ENCODE data around the gene SLC17A5. TPM values are rescaled to one million over a fixed set of nuclear protein-coding genes. Genes with fewer than 3 reads are reported as not detected.

SLC17A5 gene, protein sequence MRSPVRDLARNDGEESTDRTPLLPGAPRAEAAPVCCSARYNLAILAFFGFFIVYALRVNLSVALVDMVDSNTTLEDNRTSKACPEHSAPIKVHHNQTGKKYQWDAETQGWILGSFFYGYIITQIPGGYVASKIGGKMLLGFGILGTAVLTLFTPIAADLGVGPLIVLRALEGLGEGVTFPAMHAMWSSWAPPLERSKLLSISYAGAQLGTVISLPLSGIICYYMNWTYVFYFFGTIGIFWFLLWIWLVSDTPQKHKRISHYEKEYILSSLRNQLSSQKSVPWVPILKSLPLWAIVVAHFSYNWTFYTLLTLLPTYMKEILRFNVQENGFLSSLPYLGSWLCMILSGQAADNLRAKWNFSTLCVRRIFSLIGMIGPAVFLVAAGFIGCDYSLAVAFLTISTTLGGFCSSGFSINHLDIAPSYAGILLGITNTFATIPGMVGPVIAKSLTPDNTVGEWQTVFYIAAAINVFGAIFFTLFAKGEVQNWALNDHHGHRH
- total RNA-seq: 15.5 TPM
- 18.2 TPM for polyA plus RNA-seq (ENCODE audit: insufficient read depth, low read depth, low replicate concordance)
- long read RNA-seq, donor 1, partial matches to known transcripts: 0 of 2 reads
- long read RNA-seq, donor 1, other reads (novel, unspliced or antisense): 0 of 2 reads
- long read RNA-seq, donor 2, partial matches to known transcripts: 0 of 3 reads
- long read RNA-seq, donor 2, other reads (novel, unspliced or antisense): 0 of 3 reads
- long read RNA-seq, donor 3, partial matches to known transcripts: 0 of 3 reads
- long read RNA-seq, donor 3, other reads (novel, unspliced or antisense): 0 of 3 reads
- long read RNA-seq, donor 4, transcript SLC17A5-201 (11 exons, 3,455 nt): major isoform, 5 of 5 reads
- long read RNA-seq, donor 4, partial matches to known transcripts: 0 of 5 reads
- long read RNA-seq, donor 4, other reads (novel, unspliced or antisense): 0 of 5 reads
- long read RNA-seq, donor 5: 0 reads
- long read RNA-seq, donor 6: 0 reads
- long read RNA-seq, donor 7, transcript SLC17A5-201 (11 exons, 3,455 nt): major isoform, 16 of 21 reads
- long read RNA-seq, donor 7, partial matches to known transcripts: 0 of 21 reads
- long read RNA-seq, donor 7, other reads (novel, unspliced or antisense): 5 of 21 reads
- long read RNA-seq, donor 8, partial matches to known transcripts: 0 of 2 reads
- long read RNA-seq, donor 8, other reads (novel, unspliced or antisense): 0 of 2 reads
- long read RNA-seq, donor 9, partial matches to known transcripts: 0 of 1 reads
- long read RNA-seq, donor 9, other reads (novel, unspliced or antisense): 0 of 1 reads
- long read RNA-seq, donor 10, partial matches to known transcripts: 0 of 2 reads
- long read RNA-seq, donor 10, other reads (novel, unspliced or antisense): 0 of 2 reads

GRCh38 chr6:73653571-73654424 is at the start of gene SLC17A5:
TSS of gene SLC17A5 (minus strand) at chr6:73653992. CDS start at chr6:73653886, 106 bp downstream.
- DNase-seq (peak; percentile 94 to 98 (median 96)), FAIRE-seq (no peak)
- H3K36me3 ChIP-seq (ENCODE audit: control insufficient read depth in 2 of 3, insufficient read depth in 3 of 3, low read length in 3 of 3): no peaks in the 10 kb centered on the region
- intact Hi-C loops (cut with DNase I): no loop called here
- H3K9me3 ChIP-seq (ENCODE audit: control insufficient read depth in 2 of 3, insufficient read depth in 1 of 3, low read length in 3 of 3): no peaks in the 10 kb centered on the region
- no peak for TF ChIP-seq CTCF (IDR thresholded peaks at IDR 0.05; ENCODE audit: borderline replicate concordance, extremely low read depth, insufficient read depth)
- peaks cover 0 to 3% (median 0%) of the 10 kb centered on the region in 3 donors for H3K4me1 ChIP-seq (ENCODE audit: control insufficient read depth in 2 of 3, insufficient read depth in 2 of 3, low read depth in 1 of 3, low read length in 3 of 3)
- peak within 1 kb of the TSS; percentile 85 to 96 (median 94) for H3K4me3 ChIP-seq (ENCODE audit: low read length in 3 of 3)
- no peaks in the 10 kb centered on the region for H3K27me3 ChIP-seq (ENCODE audit: control insufficient read depth, insufficient read depth, low read length)
- H3K9ac ChIP-seq (ENCODE audit: low read length in 3 of 3): peak within 1 kb of the TSS; percentile 88 to 91 (median 89)
- peak within 1 kb of the TSS; percentile 98 to 99 for H3K27ac ChIP-seq (ENCODE audit: low read depth in 2 of 2, low read length in 2 of 2)

DNA sequence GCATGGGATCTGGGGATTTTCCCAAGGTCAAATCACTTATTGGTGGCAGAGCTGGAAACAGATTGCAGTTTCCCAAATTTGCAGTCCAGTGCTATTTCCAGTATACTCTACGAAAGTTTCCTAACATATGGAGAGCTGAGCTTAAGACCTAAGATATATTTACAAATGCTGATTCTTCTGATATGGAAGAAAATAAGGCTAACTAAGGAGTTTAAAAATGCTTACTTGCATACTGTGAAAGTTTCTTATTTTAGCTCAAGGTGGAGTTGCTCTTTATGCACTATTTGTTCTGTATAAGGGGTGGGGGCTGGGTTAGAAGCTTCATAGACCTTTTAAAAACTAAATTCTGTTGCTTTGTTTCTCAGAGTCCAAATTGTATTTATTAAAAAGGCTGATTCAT is 49.7 kb upstream of the SLC17A5 start:
- Histone ChIP-seq H3K27ac (ENCODE audit: low read depth in 2 of 2, low read length in 2 of 2) (no peak overlapping the region), H3K4me1 (ENCODE audit: control insufficient read depth in 2 of 3, insufficient read depth in 2 of 3, low read depth in 1 of 3, low read length in 3 of 3) (no peaks in the 10 kb centered on the region), H3K27me3 (ENCODE audit: control insufficient read depth, insufficient read depth, low read length) (no peaks in the 10 kb centered on the region), H3K9ac (ENCODE audit: low read length in 3 of 3) (no peak overlapping the region), H3K9me3 (ENCODE audit: control insufficient read depth in 2 of 3, insufficient read depth in 1 of 3, low read length in 3 of 3) (no peaks in the 10 kb centered on the region), H3K4me3 (ENCODE audit: low read length in 3 of 3) (no peak overlapping the region), H3K36me3 (ENCODE audit: control insufficient read depth in 2 of 3, insufficient read depth in 3 of 3, low read length in 3 of 3) (no peaks in the 10 kb centered on the region)
- no peak for DNase-seq
- no peak for TF ChIP-seq CTCF (IDR thresholded peaks at IDR 0.05; ENCODE audit: borderline replicate concordance, extremely low read depth, insufficient read depth)
- no peak for FAIRE-seq
- intact Hi-C loops (cut with DNase I): no loop called here

- Histone ChIP-seq H3K9ac (ENCODE audit: low read length in 3 of 3) (no peak overlapping the region), H3K27ac (ENCODE audit: low read depth in 2 of 2, low read length in 2 of 2) (no peak overlapping the region), H3K36me3 (ENCODE audit: control insufficient read depth in 2 of 3, insufficient read depth in 3 of 3, low read length in 3 of 3) (no peaks in the 10 kb centered on the region), H3K4me3 (ENCODE audit: low read length in 3 of 3) (no peak overlapping the region), H3K4me1 (ENCODE audit: control insufficient read depth in 2 of 3, insufficient read depth in 2 of 3, low read depth in 1 of 3, low read length in 3 of 3) (no peaks in the 10 kb centered on the region), H3K9me3 (ENCODE audit: control insufficient read depth in 2 of 3, insufficient read depth in 1 of 3, low read length in 3 of 3) (no peaks in the 10 kb centered on the region), H3K27me3 (ENCODE audit: control insufficient read depth, insufficient read depth, low read length) (no peaks in the 10 kb centered on the region)
- no peak for DNase-seq
- intact Hi-C loops (cut with DNase I): no loop called here
- no peak for FAIRE-seq
- no peak for TF ChIP-seq CTCF (IDR thresholded peaks at IDR 0.05; ENCODE audit: borderline replicate concordance, extremely low read depth, insufficient read depth)
Observed at GRCh38 chr6:73702444-73702843, 48.7 kb upstream of the SLC17A5 start.

All from kidney (tissue), 22 donors.